AG10803 (cell line): ENCODE measurements around the gene CCDC136.
A peak's percentile ranks its signal among the peaks of the same experiment; 100 is the strongest.

ENCODE experiments used
- DNase-seq: peaks from one replicate; pipeline ENCODE4 v3.0.0; 2010; ENCODE audit warnings: low read depth
- H3K4me3 ChIP-seq: 2 replicates; pipeline ENCODE4 v1.5.1; 2011; ENCODE audit warnings: mild to moderate bottlenecking, low read length, control low read depth
- TF ChIP-seq, protein P1 (sequence below): conservative IDR thresholded peaks from 2 replicates; pipeline ENCODE4 v1.5.1; 2011; ENCODE audit warnings: mild to moderate bottlenecking, low read length, control low read depth, inconsistent platforms

Gene CCDC136

DNA sequence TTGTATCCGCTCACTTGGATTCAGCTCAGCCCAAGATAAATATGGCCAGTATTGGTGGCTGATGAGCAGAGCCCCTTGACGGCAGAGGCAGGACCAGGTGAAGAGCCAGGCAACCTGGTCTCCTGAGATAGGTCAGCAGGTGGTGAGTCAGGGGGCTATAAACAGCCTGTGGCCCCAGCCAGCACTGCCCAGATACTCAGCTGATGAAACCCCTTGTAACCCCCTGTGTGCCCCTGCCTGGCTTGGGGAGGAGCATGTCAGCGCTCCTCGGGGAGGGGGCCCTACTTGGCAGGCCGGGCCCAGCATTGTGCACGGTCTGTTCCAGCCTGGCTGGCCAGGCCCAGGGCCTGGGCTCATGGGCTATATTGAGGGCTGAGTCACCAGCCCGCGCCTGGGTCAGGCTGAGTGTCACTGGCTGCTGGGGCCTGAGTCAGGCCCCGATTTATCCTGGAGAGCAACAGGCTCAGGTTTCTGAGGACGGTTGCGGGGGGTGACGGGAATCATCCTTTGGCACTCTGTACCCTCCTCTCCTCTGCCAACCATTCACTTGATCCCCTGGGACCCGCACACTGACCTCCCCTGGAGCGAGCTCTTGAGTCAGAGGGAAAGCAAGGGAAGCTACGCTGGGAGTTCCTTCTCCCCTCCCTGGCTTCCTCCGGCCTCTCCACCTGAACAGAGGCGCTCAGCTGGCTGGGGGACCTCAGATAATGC is 35.6 kb downstream of the CCDC136 start:
- TF ChIP-seq, protein P1, sequence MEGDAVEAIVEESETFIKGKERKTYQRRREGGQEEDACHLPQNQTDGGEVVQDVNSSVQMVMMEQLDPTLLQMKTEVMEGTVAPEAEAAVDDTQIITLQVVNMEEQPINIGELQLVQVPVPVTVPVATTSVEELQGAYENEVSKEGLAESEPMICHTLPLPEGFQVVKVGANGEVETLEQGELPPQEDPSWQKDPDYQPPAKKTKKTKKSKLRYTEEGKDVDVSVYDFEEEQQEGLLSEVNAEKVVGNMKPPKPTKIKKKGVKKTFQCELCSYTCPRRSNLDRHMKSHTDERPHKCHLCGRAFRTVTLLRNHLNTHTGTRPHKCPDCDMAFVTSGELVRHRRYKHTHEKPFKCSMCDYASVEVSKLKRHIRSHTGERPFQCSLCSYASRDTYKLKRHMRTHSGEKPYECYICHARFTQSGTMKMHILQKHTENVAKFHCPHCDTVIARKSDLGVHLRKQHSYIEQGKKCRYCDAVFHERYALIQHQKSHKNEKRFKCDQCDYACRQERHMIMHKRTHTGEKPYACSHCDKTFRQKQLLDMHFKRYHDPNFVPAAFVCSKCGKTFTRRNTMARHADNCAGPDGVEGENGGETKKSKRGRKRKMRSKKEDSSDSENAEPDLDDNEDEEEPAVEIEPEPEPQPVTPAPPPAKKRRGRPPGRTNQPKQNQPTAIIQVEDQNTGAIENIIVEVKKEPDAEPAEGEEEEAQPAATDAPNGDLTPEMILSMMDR, result no peak
- peak; percentile 85 for DNase-seq
- H3K4me3 ChIP-seq, result no peak overlapping the region

DNA sequence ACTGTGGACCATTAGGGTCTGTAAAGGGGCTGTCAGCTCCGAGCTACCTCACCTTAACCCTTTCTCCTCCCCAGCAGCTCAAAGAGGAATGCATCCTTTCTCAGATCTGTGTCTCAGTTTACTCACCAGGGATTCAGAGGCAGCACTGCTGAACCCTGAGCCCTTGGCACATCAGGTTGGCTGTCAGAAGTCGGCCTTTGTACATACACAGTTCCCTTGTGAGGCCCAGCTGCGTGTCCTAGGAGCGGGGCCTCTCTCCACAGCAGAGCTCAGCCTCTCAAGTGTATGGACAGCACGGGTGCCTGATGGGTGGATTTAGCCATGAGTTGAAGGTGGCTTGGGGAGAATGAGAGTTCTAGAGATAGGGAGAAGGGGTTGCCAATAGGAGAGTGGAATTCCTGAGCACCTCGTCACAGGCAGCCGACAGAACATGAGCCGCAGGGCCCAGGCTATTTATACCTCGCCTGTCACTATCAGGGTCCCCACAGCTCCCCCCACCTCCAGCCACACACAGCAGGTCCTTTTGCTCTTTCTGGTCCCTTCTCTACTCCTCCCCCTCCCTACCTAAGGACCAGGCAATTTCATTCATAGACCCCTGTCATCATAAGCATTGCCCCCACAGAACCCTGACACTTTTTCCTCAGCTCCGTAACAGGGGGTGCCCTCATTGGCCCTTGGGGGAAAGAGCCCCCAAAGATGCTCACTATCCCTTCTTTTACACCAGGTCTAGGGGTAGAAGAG is 36.4 kb downstream of the CCDC136 start:
- H3K4me3 ChIP-seq, result no peak overlapping the region
- TF ChIP-seq, protein P1, result no peak
- DNase-seq, result peak; percentile 75

DNA sequence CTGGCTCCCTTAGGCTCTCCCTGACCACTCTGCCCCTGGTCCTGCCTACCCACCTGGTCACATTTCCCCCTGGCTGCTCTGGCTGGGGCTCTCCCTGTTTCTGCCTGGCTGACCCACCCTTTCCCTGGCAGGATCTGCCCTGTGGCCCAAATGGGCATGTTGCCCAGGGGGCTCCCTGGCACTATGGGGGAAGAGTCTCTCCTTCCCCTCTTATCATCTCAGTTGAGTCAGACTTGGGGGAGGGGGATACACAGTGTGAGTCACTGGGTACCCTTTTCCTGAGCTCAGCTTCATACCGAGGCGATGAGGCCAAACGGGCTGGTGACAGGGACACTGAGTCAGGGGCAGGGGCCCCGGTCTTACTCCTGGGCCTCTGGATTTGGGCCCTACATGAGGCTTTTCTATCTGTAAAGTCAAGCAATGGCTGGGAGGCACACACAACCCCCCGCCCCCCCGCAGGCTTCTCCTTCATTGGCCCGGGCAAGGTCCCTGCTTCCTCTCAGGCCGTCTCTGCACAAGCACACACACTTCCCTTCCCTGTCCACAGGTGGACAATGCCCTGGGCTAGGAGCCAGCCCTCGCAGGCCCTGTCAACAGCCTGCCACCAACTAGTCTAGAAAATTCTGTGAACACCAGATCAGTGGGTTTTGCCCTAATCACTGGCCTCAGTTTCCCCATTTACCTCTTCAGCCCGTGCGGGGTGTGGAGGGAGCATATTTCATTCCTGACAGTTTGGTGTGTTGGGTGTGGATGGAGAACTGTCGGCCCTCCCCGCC is 37.8 kb downstream of the CCDC136 start:
- TF ChIP-seq, protein P1, result 0 out of 2 replicates have a peak, but pooled peaks have one; percentile 1
- peak overlapping the region; percentile 52 for H3K4me3 ChIP-seq
- DNase-seq, result peak; percentile 34

DNA sequence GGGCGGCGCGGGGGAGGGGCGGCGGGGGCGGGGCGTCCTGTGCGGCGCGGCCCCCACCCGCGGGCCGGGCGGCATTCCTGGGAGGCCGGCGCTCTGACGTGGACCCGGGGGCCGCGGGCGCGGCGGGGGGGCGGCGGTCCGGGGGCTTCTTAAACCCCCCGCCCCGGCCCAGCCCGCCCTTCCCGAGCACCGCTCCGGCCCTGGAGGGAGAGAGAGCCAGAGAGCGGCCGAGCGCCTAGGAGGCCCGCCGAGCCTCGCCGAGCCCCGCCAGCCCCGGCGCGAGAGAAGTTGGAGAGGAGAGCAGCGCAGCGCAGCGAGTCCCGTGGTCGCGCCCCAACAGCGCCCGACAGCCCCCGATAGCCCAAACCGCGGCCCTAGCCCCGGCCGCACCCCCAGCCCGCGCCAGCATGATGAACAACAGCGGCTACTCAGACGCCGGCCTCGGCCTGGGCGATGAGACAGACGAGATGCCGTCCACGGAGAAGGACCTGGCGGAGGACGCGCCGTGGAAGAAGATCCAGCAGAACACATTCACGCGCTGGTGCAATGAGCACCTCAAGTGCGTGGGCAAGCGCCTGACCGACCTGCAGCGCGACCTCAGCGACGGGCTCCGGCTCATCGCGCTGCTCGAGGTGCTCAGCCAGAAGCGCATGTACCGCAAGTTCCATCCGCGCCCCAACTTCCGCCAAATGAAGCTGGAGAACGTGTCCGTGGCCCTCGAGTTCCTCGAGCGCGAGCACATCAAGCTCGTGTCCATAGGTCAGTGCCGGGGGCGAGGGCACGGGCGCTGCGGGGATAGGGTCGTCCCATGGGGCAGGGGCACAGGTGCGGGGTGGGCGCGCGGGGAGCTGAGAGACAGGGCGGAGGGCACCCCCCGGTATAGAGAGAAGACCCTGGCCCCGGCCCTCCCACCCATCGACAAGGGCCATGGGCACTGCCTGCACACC is 38.7 kb downstream of the CCDC136 start, which contains the start of gene FLNC:
TSS of gene FLNC (plus strand) at position 176 of the 947 bp plus-strand sequence. CDS start at position 408, 232 bp downstream.
- TF ChIP-seq, protein P1, result no peak
- peak; percentile 78 for DNase-seq
- peak within 1 kb of the TSS; percentile 96 for H3K4me3 ChIP-seq

DNA sequence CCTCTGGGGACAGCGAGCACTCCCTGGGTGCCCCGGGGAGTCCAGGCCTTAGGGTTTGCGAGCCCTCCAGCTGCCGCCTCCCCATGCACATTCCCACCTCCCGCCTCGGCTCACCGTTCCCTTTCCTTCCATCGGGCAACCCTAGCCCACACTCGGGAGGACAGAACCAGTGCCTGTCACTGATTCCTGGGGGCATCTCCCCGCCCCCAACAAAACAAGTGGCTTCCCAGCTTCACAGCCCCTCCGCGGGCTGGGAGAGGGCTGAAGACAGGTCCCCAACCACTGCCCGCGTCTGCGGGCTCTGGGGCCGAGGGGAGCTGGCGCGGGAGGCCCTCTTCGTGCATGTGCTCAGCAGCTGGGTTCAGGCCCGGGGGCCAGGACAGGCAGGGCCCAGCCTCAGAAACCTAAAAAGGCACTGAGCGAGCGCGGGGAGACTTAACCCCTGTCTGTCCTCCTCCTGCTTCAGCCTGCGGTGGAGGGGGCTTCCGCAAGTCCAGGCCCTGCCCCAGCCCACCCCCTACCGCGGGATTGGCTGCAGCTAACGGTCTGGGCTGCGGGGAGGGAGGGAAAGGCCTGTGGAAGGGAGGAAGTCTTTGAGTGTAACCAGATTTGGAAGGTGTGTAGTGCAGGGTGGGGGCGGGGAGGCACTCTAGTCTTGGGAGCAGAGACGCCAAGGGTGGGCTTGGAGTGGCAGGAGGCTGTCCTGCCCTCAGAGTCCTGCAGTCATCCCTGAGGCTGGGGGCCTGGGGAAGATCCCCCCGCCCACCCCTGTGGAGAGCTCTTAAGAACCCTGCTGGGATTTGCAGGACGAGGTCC is 39.6 kb downstream of the CCDC136 start:
- peak; percentile 64 for DNase-seq
- peak overlapping the region; percentile 96 for H3K4me3 ChIP-seq
- TF ChIP-seq, protein P1, result no peak
